Measurements from ENCODE around the gene SYNGR4.
A peak's percentile ranks its signal among the peaks of the same experiment; 100 is the strongest.

SYNGR4 gene

DNA sequence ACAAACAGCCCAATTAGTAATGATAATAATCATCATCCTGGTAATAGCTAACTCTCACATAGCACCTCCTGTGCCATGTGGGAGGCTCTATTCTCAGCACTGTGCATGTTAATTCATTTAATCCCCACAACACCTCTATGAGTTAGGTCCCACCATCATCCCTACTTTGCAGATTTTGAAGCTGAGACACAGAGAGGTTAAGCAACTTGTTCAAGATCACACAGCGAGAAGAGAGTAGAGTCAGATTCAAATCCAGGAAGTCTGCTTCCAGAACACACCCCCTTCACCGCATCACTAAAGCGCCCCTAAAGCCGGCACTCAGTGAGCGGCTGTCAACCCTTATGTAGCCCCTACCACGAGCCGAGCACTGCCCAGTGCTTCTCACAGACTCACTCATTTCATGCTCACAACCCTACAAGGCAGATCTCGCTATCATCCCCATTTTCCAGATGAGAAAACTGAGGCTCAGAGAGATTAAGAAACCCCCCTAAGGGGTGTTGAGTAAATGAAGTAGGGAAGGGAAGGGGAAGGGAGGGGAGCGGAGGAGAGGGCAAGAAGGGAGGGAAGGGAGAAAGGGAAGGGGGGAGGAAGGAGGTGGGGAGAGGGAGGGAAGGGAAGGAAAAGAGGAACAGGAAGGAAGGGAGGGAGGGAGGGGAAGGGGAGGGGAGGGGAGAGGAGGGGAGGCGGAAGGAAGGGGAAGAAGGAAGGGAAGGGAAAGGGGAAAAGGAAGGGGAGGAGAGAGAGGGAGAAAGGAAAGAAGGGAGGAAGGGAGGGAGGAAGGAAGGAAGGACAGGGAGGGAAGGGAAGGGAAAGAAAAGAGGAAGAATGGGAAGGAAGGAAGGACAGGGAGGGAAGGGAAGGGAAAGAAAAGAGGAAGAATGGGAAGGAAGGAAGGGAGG, 22.4 kb upstream of the SYNGR4 start:
- no peak for DNase-seq

DNA sequence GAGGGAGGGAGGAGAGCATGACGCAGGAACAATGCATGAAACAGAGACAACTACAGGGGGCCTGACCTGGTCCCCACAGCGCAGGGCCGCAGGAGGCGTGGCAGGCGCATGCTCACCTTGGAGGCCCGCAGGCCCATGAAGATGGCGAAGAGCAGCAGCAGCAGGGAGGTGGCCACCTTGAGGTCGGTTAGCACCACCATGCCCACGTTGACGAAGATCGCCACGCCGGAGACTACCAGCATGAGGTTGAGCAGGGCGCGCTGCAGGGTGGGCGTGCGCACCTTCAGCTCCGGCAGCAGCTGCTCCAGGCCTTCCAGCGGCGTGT, 21.8 kb upstream of the SYNGR4 start:
- DNase-seq: no peak

DNA sequence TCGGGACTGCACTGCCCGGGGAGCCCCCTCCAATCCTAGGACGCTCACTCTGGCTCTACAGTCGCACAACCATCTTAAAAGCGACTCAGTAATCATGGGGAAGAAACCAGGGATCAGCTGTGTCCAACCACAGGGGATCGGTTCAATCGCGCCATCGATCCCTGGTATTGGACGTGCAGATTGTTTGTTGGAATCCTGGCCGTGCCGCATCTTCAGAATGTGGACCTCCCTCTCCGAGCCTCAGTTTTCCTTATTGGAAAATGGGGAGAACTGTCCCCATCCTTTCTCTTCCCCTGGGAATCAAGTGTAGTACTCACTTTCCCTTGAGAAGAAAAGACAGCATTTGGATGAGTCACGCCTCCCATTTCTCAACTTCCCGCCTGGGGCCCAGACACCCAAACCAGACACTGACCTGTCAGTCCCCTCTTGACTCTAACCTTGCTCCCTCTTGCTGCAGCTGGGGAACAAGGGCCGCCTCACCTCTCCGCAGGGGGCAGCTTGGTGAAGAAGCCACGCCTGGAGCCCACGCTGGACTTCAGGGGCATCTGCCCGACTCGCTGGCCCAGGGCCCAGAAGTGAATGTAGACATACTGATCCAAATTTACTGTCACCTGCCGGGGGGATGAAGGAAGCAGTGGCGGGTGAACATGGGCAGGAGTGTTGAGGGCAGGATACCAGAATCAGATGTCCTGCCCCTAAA, 21.2 kb upstream of the SYNGR4 start:
- no peak for DNase-seq

DNA sequence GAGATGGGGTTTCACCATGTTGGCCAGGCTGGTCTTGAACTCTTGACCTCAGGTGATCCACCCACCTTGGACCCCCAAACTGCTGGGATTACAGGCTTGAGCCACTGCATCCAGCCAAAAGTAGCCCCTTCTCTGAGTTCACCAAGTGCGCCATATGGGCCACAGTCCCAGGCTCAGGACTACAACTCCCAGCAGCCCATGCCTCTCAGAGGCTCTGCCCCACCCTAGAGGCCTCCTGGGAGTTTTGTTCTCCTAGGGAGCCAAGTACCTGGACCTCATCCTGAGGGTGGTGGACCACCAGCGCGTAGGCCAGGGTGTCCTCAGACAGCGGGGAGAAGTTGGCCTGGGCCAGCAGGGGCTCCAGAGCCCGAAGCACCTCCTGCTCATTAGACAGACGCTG, 19.3 kb upstream of the SYNGR4 start:
- no peak for DNase-seq

DNA sequence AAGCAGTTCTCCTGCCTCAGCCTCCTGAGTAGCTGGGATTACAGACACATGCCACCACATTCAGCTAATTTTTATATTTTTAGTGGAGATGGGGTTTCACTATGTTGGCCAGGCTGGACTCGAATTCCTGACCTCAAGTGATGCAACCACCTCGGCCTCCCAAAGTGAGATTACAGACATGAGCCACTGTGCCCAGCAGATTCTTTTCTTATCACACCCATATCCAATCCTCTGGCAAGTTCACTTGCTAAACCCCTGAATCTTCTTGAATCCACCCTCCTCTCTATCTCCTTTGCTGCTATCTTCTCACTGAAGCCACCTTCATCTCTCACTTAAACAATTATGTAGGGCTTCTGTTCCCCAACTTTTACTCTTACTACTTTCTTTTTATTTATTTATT, 18.0 kb upstream of the SYNGR4 start:
- DNase-seq: no peak

DNA sequence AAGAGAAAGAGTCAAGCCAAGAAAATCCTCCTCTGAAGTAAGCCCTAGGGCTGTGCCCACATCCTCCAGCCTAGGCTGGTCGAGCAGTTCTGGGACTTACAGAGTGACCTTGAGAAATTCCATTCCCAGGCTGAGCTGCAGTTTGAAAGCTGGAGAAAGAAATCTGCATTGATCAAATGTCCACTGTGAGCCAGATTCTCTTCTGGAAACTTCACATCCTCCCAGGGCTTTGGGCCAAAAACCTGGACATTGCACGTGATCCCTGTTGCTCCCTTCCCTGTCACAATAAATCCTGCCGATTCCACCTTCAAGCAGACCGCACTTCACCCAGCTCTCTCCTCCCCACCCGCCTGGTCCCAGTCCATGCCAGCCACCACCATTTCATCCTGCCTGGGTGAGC, 16.1 kb upstream of the SYNGR4 start:
- DNase-seq: no peak

DNA sequence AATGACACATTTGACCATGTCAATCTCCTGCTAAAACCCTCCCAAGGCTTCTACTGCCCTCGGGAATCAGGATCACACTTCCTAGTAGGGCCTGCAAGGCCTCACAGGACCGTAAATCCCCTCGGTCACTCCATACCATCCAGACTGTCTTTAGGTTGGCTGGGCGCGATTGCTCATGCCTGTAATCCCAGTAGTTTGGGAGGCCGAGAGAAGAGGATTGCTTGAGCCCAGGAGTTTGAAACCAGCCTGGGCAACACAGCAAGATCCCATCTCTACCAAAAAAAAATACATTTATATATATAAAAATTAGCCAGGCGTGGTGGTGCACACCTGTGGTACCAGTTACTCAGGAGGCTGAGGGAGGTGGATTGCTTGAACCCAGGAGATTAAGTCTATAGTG, 15.4 kb upstream of the SYNGR4 start:
- no peak for DNase-seq

DNA sequence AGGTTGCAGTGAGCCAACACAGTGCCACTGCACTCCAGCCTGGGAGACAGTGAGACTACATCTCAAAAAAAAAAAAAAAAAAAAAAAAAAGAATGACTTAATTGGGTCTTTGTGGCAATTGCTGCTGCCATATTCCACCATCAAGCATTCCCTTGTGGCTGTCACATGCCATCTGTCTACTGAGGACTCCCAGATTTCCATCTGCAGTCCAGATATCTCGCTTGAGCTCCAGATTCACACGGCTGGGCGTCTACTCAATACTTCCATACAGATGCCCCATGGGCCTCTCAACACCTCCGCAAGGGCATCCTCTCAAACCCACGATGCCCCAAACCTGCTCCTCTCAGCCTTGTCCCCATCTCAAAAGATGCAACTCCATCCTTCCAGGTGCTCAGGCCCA, 13.3 kb upstream of the SYNGR4 start:
- no peak for DNase-seq

DNA sequence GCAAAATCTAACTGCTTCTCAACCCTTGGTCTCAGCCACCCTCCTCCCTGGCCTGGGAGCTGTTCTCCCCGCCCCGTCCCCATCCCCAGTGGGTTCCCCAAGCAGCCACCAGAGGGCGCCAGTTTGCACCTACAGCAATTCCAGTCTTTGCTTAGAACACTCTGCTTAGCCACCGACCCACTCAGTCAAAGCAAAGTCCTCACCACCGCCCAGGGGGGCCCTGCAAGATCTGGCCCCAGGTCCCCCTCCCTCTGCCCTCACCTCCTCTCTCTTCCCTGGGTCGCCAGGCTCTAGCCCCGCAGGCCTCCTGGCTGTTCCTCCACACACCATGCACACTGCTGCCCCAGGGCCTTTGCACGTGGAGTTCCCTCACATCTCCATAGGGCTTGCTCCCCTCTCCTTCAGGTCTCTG, 12.8 kb upstream of the SYNGR4 start:
- DNase-seq: peak; percentile 36 to 37

DNA sequence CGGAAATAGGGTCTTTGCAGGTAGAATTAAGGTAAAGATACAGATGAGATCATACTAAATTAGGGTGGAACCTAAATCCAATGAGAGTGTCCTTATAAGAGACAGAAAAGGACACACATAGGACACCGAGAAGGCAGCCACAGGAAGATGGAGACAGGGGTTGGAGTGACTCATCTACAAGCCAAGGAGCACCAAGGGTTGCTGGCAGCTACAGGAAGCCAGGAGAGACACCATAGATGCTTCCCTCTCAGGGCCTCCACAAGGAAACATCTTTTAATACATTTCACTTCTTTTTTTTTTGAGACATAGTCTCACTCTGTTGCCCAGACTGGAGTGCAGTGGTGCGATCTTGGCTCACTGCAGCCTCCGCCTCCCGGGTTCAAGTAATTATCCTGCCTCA, 10.5 kb upstream of the SYNGR4 start:
- no peak for DNase-seq

DNA sequence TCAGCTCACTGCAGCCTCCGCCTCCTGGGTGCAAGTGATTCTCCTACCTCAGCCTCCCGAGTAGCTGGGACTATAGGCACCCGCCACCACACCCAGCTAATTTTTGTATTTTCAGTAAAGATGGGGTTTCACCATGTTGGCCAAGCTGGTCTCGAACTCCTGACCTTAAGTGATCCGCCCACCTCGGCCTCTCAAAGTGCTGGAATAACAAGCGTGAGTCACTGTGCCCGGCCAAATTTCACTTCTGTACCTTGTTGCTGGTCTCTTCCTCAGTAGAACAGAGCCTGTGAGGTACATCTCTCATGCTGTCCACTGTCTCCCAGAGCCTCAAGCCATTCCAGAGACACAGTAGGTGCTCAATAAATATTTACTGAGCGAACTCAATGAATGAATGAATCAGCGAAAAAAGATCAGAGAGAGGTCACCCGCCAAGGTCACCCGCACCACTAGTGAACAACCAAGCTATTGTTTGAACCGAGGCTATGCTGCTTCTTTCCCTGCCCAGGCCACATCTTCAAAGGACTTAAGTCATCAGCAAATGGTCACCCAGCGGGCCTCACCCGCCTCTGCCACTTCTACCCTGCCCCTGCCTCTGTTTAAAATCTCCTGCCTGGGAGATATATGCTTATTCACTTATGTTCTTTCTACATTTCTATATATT, 9.7 kb upstream of the SYNGR4 start:
- DNase-seq: no peak

DNA sequence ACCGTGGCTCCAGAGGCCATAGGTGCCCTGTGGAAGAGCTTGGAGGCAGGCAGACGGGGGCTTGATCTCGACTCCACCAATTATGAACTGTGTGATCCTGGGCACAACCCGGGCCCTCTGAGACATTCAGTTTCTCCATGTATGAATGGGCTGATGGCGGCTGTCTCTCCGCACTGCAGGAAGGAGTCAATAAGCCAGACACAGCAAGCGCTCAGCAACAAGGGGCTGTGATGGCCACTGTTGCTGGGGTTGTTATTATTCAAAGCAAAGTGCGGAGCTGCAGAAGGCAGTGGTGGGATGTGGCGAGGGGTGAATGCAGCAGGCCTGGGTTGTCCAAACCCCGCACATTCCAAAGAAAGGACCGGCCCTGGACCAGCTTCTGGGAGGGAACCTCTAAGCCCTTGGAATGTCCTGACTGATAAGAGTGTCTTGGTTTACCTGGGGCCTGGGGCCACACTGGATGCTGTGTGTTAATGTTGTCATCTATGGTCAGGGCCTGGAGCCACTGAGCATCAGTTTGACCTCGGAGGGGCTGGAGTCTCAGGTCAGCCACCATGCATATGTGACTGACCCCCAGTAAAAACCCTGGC, 8.7 kb upstream of the SYNGR4 start:
- no peak for DNase-seq

DNA sequence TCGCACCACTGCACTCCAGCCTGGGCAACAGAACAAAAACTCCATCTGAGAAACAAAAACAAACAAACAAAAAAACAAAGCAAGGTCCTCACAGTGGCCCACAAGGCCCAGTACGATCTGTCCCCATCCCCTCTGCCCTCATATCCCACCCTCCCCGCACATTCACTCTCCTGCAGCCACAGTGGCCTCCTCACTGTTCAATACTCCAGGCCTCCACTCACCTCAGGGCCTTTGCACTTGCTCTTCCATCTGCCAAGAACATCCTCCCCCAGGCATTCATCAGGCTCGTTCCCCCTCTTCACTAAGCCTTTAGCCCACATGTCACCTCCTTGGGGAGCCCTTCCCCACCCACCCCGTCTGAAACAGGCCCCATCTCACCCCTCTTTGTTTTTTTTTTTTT, 5.0 kb upstream of the SYNGR4 start:
- no peak for DNase-seq

DNA sequence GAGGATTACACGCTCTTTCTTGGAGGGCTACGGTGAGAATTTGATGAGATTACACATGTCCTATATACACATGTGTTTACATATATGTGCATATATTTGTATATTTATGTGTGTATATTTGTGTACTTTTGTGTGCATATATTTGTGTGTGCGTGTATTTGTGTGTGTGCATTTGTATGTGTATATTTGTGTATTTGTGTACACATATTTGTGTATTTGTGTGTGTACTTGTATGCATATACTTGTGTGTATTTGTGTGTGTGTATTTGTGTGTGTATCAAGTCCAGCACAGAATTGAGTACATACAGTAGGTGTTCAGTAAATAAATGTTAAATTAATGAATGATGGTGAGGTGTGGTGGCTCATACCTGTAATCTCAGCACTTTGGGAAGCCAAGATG, 2.3 kb upstream of the SYNGR4 start:
- no peak for DNase-seq

DNA sequence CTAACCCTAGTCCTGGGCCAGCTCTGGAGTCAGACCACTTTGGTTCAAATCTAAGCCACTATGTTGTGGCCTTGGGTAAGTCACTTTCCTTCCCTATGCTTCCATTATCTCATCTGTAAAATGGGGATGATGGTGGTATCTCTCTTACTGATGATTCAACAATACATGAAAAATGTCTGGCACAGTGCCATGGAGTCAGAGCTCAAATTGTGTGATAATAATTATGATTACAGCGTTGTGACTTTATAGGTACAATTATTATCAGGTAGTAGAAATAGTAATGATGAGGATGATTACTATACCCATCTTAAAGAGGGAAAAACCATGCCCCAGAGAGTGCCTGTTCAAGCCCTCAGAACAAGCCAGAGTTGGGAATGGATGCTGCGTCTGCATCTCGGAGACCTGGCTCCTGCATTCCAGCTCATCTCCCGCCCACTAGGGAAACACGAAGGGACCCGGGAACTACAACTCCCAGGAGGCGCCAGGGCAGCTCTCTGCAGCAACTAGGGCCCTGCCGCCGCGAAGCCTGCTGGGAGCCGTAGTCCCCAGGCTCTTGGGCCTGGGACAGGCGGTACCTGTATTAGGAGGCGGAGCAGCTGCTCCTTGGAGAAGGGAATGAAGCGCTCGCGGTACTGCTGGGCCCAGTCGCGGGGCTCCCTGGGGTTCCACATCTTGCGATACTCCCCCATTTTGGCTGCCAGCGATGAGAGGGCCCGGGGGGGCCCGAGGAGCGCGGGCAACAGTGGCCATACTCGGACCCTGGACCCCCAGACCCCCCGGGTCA, 1.3 kb upstream of the SYNGR4 start:
- DNase-seq: peak; percentile 95 to 98

DNA sequence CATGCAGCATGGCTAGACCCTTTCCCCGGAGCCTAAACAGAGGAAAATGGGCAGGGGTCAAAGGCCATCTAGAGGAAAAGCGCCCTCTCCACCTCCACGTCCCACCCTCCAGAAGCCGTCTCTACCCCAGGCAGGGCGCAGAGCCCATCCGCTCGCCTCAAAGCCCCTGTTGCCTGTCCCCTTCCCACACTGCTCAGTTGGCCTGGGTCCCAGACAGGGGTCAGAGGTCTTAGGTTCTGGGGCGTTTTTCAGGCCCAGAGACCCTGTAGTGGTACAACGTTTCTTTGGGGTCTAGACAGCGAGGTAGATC, 712 bp upstream of the SYNGR4 start:
- DNase-seq: no peak

DNA sequence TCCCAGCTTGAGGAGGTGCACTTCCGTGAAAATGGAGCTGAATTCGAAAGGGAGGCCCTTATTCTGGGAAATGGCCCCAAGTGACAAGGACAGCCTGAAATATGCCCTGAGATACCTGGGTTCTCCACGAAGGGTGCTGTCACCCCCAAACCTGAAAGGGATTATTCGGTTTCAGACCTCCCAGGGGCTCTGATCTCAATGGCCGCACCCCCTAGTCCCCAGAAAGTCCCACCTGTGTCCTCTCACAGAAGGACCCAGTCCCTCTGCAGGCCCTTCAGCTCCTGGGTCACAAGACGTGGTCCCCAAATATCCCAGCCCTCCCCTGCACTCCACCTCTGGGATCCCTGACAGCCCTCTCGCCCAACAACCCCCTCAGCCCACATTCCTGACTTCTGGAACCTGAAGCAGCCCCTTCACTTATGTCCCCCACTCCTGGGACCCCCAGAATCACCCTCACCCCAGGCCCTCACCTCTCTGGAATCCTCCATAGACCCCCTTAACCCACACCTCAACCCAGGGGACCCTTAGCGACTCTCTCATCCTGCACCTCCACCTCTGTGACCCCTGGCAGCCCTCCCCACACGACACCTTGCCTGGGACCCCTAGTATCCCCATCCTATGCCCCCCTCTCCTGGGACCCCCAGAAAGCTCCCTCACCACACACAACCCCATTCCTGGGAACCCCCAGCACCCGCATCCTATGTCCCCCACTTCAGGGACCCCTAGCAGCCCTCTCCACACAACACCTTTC, 606 bp downstream of the SYNGR4 start:
- no peak for DNase-seq

DNA sequence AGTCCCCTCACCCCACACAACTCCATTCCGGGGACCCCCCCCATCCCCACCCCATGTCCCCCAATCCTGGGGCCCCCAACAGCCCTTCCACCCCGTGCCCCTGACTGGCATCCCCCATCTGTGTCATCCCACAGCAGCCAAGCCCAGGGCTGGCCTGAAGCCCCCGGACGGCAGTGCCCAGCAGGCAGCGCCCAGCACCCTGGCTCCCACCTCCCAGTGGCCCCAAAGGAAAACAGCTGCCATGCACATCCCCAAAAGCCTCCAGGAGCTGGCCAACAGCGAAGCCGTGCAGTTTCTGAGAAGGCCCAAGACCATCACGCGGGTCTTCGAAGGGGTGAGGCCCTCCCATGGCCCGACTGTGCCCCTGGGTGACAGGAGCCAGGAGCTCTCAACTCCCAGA, 1.4 kb downstream of the SYNGR4 start:
- no peak for DNase-seq

DNA sequence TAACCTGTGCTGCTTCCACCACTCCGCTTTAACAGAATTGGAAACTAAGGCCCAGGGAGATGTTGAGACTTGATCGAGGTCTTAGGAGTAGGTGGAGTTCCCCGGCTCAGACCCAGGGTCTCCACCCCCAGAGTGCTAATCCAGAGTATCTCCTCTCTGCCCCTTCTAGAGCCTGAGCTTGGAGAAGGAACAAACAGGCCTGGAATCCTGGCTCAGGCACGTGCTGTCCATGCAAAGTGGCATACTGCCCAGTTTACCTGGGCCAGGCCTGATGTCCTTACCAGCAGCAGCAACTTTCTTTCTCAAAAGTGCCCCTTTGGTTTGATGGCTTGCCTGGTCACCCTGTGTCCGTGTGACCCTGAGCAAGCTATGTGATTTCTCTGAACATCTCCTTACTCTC, 3.7 kb downstream of the SYNGR4 start:
- no peak for DNase-seq

DNA sequence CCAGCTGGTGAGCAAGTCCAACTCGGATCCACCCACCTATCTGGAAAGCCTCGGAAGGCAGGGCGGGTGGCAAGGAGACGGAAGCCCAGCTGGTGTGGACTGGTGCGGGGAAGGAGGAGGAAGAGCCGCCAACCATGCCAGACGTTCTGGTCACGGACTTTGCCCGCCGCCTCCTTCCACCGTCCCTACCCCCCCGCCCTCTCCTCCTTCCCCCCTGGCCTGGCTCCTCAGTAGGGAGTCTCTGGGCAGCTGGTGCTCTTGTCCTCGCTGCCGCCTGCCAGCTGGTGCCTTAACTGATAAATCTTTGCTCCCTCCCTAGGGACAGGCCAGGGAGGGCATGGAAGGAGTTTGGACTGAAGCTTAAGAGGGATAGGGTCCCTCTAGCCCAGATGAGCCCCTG, 4.8 kb downstream of the SYNGR4 start:
- peak; percentile 50 to 67 for DNase-seq

DNA sequence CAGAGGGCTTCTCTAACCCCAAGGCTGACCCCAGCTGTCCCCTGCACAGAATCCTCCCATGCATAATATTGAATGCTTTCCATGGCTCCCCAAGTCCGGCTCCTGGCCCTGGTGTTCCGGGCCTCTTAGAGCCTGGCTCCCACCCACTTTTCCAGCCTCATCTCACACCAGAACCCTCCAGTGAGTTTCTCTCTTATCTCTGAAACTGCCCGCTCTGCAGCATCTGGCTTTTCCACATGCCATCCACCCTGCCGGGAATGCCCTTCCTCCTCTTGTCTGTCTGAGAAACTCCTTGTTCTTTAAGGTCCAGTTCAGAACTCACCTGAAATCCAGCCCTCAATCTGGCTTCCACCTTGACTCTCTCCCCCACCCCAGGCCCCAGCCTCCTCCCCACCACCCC, 6.8 kb downstream of the SYNGR4 start:
- DNase-seq: no peak

DNA sequence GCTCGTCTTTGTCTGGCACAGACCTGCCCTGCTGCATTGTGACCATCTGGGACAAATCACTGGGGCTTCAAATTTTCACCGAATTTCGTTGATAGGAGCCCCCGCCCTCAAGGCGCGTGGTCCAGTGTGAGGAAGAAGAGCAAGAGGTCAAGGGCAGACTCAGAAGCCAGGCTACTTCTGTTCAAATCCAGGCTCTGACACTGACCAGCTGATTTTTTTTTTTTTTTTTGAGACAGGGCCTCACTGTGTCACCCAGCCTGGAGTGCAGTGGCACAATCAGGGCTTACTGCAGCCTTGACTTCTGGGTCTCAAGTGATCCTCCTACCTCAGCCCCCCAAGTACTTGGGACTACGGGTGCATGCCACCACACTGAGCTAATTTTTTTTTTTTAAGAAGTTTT, 7.2 kb downstream of the SYNGR4 start:
- no peak for DNase-seq
